GM18499 (cell line): ENCODE data around the gene RAB40B.

ENCODE experiments used
- ATAC-seq: cut with Tn5 transposase; IDR thresholded peaks from one replicate; pipeline ENCODE4 v1.9.1; 2021; ENCODE audit warnings: moderate number of reproducible peaks; ENCODE audit not compliant: insufficient read depth, unreplicated experiment

The RAB40B gene

DNA sequence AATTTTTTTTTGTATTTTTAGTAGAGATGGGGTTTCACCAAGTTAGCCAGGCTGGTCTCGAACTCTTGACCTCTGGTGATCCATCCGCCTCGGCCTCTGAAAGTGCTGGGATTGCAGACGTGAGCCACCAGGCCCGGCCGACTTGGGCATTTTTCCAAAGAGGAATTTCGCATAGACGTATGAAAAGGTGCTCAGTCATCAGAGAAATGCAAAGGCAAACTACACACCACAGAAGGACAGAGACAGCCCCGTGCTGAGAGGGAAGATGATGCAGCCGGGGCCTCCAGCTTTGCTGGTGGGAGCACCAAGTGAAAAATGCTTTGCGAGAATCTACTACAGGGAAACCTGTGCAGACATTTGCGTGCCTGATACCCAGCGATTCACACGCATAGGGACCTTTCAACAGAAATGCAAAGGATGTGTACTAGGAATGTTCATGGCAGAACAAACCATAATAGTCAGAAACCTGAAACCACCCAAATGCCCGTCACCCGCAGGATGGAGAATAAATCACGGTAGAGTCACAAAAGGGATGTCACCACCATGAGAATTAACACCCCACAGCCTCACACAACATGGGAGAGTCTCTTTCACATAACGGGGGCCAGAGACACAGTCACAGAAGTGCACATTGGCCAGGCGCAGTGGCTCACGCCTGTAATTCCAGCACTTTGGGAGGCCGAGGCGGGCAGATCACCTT lies 5.2 kb downstream of the RAB40B start:
- no peak for ATAC-seq

DNA sequence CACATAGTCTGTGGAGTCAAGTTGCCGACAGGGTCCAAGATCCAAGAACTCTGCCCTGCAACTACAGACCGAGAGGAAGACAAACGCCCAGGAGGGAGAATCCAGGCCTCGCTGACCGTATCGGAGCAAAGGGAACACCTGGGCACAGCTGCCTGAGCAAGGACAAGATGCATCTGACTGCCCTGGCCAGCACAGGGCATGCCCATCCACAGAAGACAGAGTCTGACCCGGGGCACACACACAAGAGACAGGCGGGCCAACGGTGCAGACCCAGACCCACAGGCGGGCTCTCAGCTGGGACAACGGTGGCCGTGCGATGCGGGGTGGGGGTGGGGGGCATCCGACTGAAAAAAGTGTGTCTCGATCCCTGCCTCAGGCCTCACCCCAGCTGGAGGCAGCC lies 6.2 kb downstream of the RAB40B start:
- no peak for ATAC-seq

DNA sequence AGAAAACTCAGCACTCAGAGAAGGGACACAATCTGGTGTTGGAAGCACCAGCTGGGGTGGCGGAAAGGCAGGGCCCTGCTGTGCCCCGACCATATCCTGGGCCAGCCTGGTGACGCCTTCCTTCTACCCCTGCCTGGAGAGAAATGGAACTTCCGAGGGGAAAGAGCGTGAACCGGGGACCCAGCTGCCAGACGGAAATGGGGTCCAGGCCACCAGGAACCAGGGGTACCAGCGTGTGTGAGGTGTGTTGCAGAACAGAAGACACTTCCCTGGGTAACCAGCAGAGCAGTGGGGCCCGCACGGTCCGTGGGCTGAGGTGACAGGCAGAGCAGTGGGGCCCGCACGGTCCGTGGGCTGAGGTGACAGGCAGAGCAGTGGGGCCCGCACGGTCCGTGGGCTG lies 6.8 kb downstream of the RAB40B start:
- no peak for ATAC-seq

DNA sequence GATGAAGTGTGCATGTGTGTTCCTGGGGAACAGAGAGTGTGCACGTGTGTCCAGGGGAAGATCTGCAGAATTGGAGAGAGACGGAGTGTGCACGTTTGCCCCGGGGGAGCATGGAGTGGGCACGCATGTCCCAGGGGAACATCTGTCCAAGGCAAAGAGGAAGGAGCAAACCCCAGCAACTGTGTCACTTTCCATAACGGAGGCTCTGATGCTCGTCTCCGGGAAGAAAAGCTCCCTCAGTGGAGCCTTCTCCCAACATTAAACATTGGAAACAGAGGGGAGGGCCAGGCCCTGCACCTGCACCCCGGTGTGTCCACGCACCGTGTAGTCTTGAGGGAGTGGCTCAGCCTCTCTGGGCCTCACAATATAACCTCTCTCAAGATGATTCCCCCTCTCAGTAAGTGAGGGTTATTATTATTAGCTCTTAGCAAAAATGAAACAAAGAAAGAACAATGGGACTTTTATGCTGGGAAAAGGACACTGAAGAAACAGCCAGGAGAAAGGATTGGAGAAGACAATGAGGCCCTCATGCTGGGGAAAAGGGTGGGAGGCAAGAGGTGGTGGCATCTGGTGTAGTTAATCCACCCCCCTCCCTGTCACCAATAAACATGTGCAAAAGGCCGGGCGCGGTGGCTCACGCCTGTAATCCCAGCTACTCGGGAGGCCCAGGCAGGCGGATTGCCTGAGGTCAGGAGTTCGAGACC lies 7.6 kb downstream of the RAB40B start:
- ATAC-seq: no peak

- ATAC-seq: no peak
Measured at GRCh38 chr17:82689077-82689476, 9.4 kb downstream of the RAB40B start.

- no peak for ATAC-seq
Measured at GRCh38 chr17:82687871-82688270, 10.6 kb downstream of the RAB40B start.

GRCh38 chr17:82687375-82687861 lies 11.1 kb downstream of the RAB40B start:
- no peak for ATAC-seq

GRCh38 chr17:82686366-82687324 lies 11.9 kb downstream of the RAB40B start:
- ATAC-seq: no peak

- no peak for ATAC-seq
Measured at GRCh38 chr17:82685291-82685690, 13.2 kb downstream of the RAB40B start.

DNA sequence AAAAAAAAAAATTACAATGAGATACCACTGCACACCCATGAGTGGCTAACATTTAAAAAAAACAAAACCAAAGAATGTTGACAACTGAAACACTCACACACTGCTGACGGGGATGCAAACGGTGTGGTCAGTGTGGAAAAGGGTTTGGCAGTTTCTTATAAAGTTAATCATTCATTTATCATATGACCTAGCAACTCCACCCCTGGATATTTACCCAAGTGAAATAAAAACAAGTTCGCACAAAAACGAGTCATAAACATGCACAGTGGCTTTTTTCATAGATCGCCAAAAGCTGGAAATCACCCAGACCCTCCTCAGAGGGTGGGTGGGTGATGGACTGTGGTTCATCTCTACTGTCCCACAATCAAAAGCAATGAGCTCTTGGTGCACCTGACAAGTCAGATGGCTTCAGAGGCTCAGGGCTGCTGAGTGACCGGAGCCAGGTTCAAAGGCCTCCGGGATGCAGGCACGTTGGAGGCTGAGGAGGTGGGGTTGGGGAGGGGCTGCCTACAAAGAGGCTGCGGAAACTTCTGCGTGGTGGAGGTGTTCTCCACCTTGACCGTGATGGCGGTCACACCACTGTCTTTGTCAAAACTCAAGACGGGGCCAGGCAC lies 14.2 kb downstream of the RAB40B start:
- no peak for ATAC-seq

DNA sequence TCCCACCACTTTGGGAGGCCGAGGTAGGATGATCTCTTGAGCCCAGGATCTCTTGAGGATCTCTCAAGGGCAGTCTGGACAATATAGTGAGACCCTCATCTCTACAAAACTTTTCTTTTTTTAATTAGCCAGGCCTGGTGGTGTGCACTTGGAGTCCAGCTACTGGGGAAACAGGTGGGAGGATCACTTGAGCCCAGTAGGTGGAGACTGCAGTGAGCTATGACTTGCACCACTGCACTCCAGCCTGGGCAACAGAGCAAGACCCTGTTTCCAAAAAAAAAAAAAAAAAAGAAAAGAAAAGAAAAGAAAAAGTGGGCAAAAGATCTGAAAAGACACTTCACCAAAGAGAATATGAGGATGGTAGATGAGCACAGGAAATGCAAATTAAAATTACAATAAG lies 15.0 kb downstream of the RAB40B start:
- no peak for ATAC-seq

DNA sequence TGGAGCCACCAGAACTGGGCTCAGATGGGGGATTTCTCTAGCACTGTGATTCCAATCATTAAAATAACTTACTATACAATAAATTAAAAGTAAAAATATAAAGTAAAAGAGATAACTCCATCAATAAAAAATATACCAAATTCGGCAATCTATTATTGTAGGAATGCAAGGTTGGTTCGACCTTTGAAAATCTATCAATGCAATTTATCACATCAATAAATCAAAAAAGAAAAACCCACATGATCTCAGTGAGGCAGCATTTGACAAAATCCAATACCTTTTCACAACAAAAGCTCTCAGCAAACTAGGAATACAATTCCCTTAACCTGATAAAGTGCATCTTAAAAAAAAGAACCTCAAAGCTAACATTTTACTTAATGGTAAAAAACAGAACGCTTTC lies 17.0 kb downstream of the RAB40B start:
- ATAC-seq: no peak

- no peak for ATAC-seq
Measured at GRCh38 chr17:82679586-82680465, 18.7 kb downstream of the RAB40B start.

DNA sequence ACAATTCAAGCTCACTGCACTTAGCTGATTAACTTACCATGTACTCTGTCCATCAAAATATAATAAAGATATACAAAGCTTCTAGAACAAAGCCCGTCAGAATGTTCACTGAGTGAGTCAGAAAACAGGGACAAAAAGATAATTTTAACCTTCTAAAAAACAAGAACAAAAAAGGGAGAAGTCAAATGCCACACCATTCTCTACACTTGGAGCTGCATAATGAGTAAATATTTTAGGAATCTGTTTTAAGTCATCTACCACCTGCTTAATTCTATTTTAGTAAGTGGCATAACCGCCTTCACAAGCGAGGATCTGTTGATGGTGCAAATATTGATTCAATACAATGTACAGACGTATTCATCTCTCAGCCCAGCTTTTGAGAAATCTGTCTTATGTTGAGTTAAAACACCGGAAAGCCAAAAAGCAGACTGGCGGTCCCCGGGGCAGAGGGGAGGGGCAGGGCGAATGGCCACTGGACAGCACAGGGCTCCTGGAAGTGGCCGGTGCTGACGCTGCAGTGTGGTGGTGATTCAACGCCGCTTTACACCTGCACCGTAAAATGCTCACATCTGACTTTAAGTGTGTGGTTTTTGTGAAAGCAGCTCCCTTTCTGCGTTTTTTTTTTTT lies 20.1 kb downstream of the RAB40B start:
- no peak for ATAC-seq

DNA sequence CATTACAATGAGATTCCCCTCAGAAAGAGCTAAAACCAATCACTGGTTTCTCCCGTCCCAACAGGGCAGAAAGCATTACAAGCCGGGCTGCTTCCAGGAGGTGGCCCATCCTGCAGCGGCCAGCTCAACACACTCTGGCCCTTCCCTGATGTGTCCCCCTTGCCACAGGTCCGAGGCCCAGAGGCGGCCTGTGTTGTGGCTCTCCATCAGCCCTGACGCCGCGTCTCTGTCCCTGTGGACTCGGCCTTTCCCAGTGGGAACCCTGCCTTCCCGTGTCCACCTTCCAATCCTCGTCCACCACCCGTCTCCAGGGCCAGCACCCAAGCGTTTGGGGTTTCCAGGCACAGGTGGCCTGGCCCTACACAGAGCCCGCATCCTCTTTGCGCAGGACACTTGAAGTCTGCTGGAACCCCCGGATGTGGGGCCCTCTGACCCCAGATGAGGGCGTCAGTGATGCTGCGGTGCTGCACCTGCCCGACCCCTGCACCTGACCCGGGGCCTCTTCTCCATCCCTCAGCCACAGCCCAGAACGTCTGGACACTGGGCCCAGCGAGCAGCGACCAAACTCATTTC lies 21.1 kb downstream of the RAB40B start:
- ATAC-seq: no peak

GRCh38 chr17:82675476-82676245 lies 22.8 kb downstream of the RAB40B start:
- ATAC-seq: no peak

DNA sequence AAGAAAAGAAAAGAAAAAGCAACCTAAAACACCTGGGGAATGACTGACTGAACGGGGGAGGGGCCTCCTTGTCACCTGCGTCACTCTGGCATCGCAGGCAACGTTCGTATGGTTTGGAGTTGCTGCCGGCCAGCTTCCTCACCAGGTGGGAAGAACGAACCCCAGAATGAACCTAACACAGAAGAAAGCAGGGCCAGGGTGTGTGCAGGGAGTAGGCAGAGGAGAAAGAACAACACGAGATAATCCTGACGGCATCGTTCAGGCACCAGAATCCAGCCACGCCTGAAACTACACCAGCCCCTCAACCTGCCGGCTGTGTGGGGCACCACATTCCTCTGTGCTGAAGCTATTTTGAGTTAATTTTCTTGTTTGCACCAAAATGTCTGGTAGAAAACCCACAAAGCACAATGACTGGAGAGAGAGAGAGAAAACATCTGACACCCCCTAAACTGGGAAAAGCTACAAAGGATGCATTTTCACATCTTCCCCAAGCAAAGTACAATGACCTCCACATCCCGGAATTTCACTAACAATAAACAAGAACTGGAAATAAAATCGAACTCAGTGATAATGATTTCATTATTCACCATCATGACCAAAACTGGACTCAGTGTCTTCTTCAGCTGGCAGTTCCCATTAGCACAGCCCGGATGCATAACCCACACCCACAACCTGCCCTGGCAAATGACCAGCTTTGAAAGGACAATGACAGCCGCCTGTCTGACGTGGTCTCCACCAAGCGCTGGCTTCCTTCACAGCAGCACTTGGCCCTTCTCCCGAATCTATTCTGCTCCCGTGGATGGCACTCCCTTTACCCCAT lies 23.6 kb downstream of the RAB40B start:
- ATAC-seq: no peak
